HG03432 (cell line): Measurements from ENCODE around the gene NF1.
"Not testable (repeated sequence)": the region's sequence is repeated elsewhere in the genome, so short reads cannot be mapped to it uniquely, and the experiment has no call there.

Source experiments
- ATAC-seq: cut with Tn5 transposase; IDR thresholded peaks from one replicate; pipeline ENCODE4 v1.9.1; 2021; ENCODE audit warnings: mild to moderate bottlenecking, moderate library complexity; ENCODE audit not compliant: unreplicated experiment

NF1 gene

GRCh38 chr17:31172388-31172787, 77.6 kb downstream of the NF1 start:
- no peak for ATAC-seq

- ATAC-seq: no peak
Measured at GRCh38 chr17:31174215-31174614, 79.4 kb downstream of the NF1 start.

GRCh38 chr17:31175237-31175636, 80.5 kb downstream of the NF1 start:
- no peak for ATAC-seq

GRCh38 chr17:31176143-31176542, 81.4 kb downstream of the NF1 start:
- not testable (repeated sequence) for ATAC-seq

- not testable (repeated sequence) for ATAC-seq
Measured at GRCh38 chr17:31178951-31179350, 84.2 kb downstream of the NF1 start.

- ATAC-seq: no peak
Measured at GRCh38 chr17:31195305-31195704, 100.5 kb downstream of the NF1 start.

- ATAC-seq: no peak
Measured at GRCh38 chr17:31198026-31198425, 103.2 kb downstream of the NF1 start.

GRCh38 chr17:31198666-31199065, 103.9 kb downstream of the NF1 start:
- ATAC-seq: not testable (repeated sequence)

GRCh38 chr17:31200287-31200686, 105.5 kb downstream of the NF1 start:
- no peak for ATAC-seq

- ATAC-seq: no peak
Measured at GRCh38 chr17:31202968-31203367, 108.2 kb downstream of the NF1 start.

- no peak for ATAC-seq
Measured at GRCh38 chr17:31211352-31212012, 116.7 kb downstream of the NF1 start.

GRCh38 chr17:31216031-31216751, 121.4 kb downstream of the NF1 start:
- no peak for ATAC-seq

- ATAC-seq: no peak
Measured at GRCh38 chr17:31224366-31224765, 129.6 kb downstream of the NF1 start.

GRCh38 chr17:31225831-31226230, 131.1 kb downstream of the NF1 start:
- no peak for ATAC-seq

- no peak for ATAC-seq
Measured at GRCh38 chr17:31226373-31226772, 131.6 kb downstream of the NF1 start.

GRCh38 chr17:31226950-31227349, 132.2 kb downstream of the NF1 start:
- ATAC-seq: no peak

- ATAC-seq: no peak
Measured at GRCh38 chr17:31231852-31232251, 137.1 kb downstream of the NF1 start.

- ATAC-seq: no peak
Measured at GRCh38 chr17:31235110-31235509, 140.3 kb downstream of the NF1 start.

- ATAC-seq: no peak
Measured at GRCh38 chr17:31236137-31236536, 141.4 kb downstream of the NF1 start.

GRCh38 chr17:31236712-31237111, 141.9 kb downstream of the NF1 start:
- ATAC-seq: no peak

GRCh38 chr17:31241116-31241515, 146.3 kb downstream of the NF1 start:
- no peak for ATAC-seq

GRCh38 chr17:31248986-31249834, 154.4 kb downstream of the NF1 start:
- ATAC-seq: no peak
